ENCODE data around the gene NFATC2. TPM values are rescaled to one million over a fixed set of nuclear protein-coding genes. Genes with fewer than 3 reads are reported as not detected.

Gene NFATC2
- total RNA-seq, 1 experiment from 2014 or later: 15.8 TPM

- intact Hi-C loops (cut with micrococcal nuclease; ENCODE audit: unreplicated experiment): loop anchor here (2.0 kb wide), 1 partner anchor 151 kb away; no protein-coding TSS in a partner anchor
- Mint-ChIP-seq H3K9me3 (ENCODE audit: low read depth, unreplicated experiment) (no peaks in the 10 kb centered on the region), H3K36me3 (ENCODE audit: insufficient read depth, unreplicated experiment) (peaks cover 3% of the 10 kb centered on the region), H3K4me1 (ENCODE audit: low read depth, unreplicated experiment) (no peaks in the 10 kb centered on the region), H3K27ac (ENCODE audit: unreplicated experiment) (no peak overlapping the region), H3K27me3 (ENCODE audit: unreplicated experiment) (no peaks in the 10 kb centered on the region), H3K4me3 (ENCODE audit: low read depth, unreplicated experiment) (no peak overlapping the region)
- DNase-seq: no peak
- TF ChIP-seq CTCF (IDR thresholded peaks at IDR 0.05; ENCODE audit: unreplicated experiment): no peak
- no TSS peak for BruUV-seq (replicated peaks)
- CTCF ChIA-PET: interaction anchor here (1.5 kb wide), 1 partner anchor 10 kb away, joined by 3 read pairs; no protein-coding TSS in a partner anchor
Measured at GRCh38 chr20:51389543-51390264, 152.8 kb downstream of the NFATC2 start.

GRCh38 chr20:51388756-51389542 lies 153.6 kb downstream of the NFATC2 start:
- no TSS peak for BruUV-seq (replicated peaks)
- Mint-ChIP-seq H3K36me3 (ENCODE audit: insufficient read depth, unreplicated experiment) (no peaks in the 10 kb centered on the region), H3K4me3 (ENCODE audit: low read depth, unreplicated experiment) (no peak overlapping the region), H3K4me1 (ENCODE audit: low read depth, unreplicated experiment) (peaks cover 1% of the 10 kb centered on the region), H3K27ac (ENCODE audit: unreplicated experiment) (no peak overlapping the region), H3K9me3 (ENCODE audit: low read depth, unreplicated experiment) (no peaks in the 10 kb centered on the region), H3K27me3 (ENCODE audit: unreplicated experiment) (peaks cover 5% of the 10 kb centered on the region)
- TF ChIP-seq CTCF (IDR thresholded peaks at IDR 0.05; ENCODE audit: unreplicated experiment): no peak
- DNase-seq: no peak
- intact Hi-C loops (cut with micrococcal nuclease; ENCODE audit: unreplicated experiment): loop anchor here (2.0 kb wide), 1 partner anchor 152 kb away; no protein-coding TSS in a partner anchor
- CTCF ChIA-PET: interaction anchor here (1.5 kb wide), 1 partner anchor 9 kb away, joined by 3 read pairs; no protein-coding TSS in a partner anchor

- CTCF ChIA-PET: no interaction called here
- intact Hi-C loops (cut with micrococcal nuclease; ENCODE audit: unreplicated experiment): loop anchor here (2.0 kb wide), 1 partner anchor 153 kb away; no protein-coding TSS in a partner anchor
- H3K9me3 Mint-ChIP-seq (ENCODE audit: low read depth, unreplicated experiment): no peaks in the 10 kb centered on the region
- TF ChIP-seq CTCF (IDR thresholded peaks at IDR 0.05; ENCODE audit: unreplicated experiment): no peak
- H3K27me3 Mint-ChIP-seq (ENCODE audit: unreplicated experiment): peaks cover 12% of the 10 kb centered on the region
- no peaks in the 10 kb centered on the region for H3K36me3 Mint-ChIP-seq (ENCODE audit: insufficient read depth, unreplicated experiment)
- H3K27ac Mint-ChIP-seq (ENCODE audit: unreplicated experiment): no peak overlapping the region
- no peak for DNase-seq
- no TSS peak for BruUV-seq (replicated peaks)
- H3K4me1 Mint-ChIP-seq (ENCODE audit: low read depth, unreplicated experiment): peaks cover 8% of the 10 kb centered on the region
- no peak overlapping the region for H3K4me3 Mint-ChIP-seq (ENCODE audit: low read depth, unreplicated experiment)
Measured at GRCh38 chr20:51388227-51388626, 154.3 kb downstream of the NFATC2 start.

GRCh38 chr20:51387125-51387875 lies 155.2 kb downstream of the NFATC2 start:
- TF ChIP-seq CTCF (IDR thresholded peaks at IDR 0.05; ENCODE audit: unreplicated experiment): no peak
- CTCF ChIA-PET: interaction anchor here (2.1 kb wide), 1 partner anchor 207 kb away, joined by 29 read pairs; no protein-coding TSS in a partner anchor
- Mint-ChIP-seq H3K27ac (ENCODE audit: unreplicated experiment) (no peak overlapping the region), H3K4me3 (ENCODE audit: low read depth, unreplicated experiment) (no peak overlapping the region), H3K27me3 (ENCODE audit: unreplicated experiment) (peaks cover 18% of the 10 kb centered on the region), H3K4me1 (ENCODE audit: low read depth, unreplicated experiment) (peaks cover 18% of the 10 kb centered on the region), H3K9me3 (ENCODE audit: low read depth, unreplicated experiment) (no peaks in the 10 kb centered on the region), H3K36me3 (ENCODE audit: insufficient read depth, unreplicated experiment) (no peaks in the 10 kb centered on the region)
- no peak for DNase-seq
- BruUV-seq (replicated peaks): no TSS peak
- intact Hi-C loops (cut with micrococcal nuclease; ENCODE audit: unreplicated experiment): no loop called here
